Esophagus muscularis mucosa (tissue), 4 donors: Measurements from ENCODE around the gene CDC25B. TPM values are rescaled to one million over a fixed set of nuclear protein-coding genes. Genes with fewer than 3 reads are reported as not detected.

ENCODE experiments used
- DNase-seq: peaks from one replicate; pipeline ENCODE4 v3.0.0-alpha.2; 2017; ENCODE audit errors: extremely low spot score
- H3K27ac ChIP-seq, 4 donors: fragments of 200-600 bp; sonication (generic); replicated peaks in 1 of 4; 1 replicate in 3 of 4; 2 replicates in 1 of 4; pipeline ENCODE4 v1.5.1; 2016 to 2019; ENCODE audit warnings: mild to moderate bottlenecking in 1 of 4
- H3K27me3 ChIP-seq, 4 donors: fragments of 200-600 bp; sonication (generic); one replicate each; pipeline versions ENCODE4 v1.5.1 to v1.6.0; 2016 to 2019
- H3K36me3 ChIP-seq, 4 donors: fragments of 200-600 bp; sonication (generic); one replicate each; pipeline ENCODE4 v1.5.1; 2016 to 2019
- H3K4me1 ChIP-seq, 4 donors: fragments of 200-600 bp; sonication (generic); one replicate each; pipeline ENCODE4 v1.5.1; 2016 to 2019
- H3K4me3 ChIP-seq, 4 donors: fragments of 200-600 bp; sonication (generic); 1 replicate in 2 of 4; 2 replicates in 2 of 4; pipeline ENCODE4 v1.5.1; 2016 to 2019; ENCODE audit warnings: mild to moderate bottlenecking in 4 of 4, moderate library complexity in 1 of 4
- H3K9me3 ChIP-seq, 4 donors: fragments of 200-600 bp; sonication (generic); 1 replicate in 3 of 4; 2 replicates in 1 of 4; pipeline ENCODE4 v1.5.1; 2016 to 2019
- EP300 ChIP-seq: sonication (generic); formaldehyde crosslinking; IDR thresholded peaks from one replicate; pipeline ENCODE4 v1.6.1; 2017; ENCODE audit warnings: antibody characterized with exemption
- POLR2A ChIP-seq: fragments of 450-650 bp; IDR thresholded peaks from one replicate; pipeline ENCODE4 v1.6.1; 2017; ENCODE audit warnings: antibody characterized with exemption, moderate library complexity, mild to moderate bottlenecking, low read depth
- POLR2AphosphoS5 ChIP-seq, 2 donors: sonication (generic); formaldehyde crosslinking; IDR thresholded peaks; one replicate each; pipeline ENCODE4 v1.6.1; 2017; ENCODE audit warnings: antibody characterized with exemption in 2 of 2
- WGBS: methylation state at CpG from one replicate; pipeline ENCODE4 v1.1.5; 2018; 5-methylcytosine and 5-hydroxymethylcytosine counted together
- intact Hi-C: fragments of 100-400 bp; cut with DNase I; formaldehyde crosslinking; loops from one replicate; pipeline ENCODE4 v1.15.1; 2023
- total RNA-seq, 4 donors: library from RNA; depleted of rRNA; stranded (reverse); fragments of >200 nt; gene quantifications; one replicate each; pipeline versions ENCODE4 v1.1.0 to v1.2.1, GENCODE V29; 2016
- TF ChIP-seq, protein P1 (sequence below), 3 experiments: fragments of 200-600 bp in 2 of 3; fragments of 450-650 bp in 1 of 3; sonication (generic) in 2 of 3; IDR thresholded peaks; one replicate each; pipeline ENCODE4 v1.5.1; 2017 to 2019; ENCODE audit warnings: antibody characterized with exemption in 3 of 3, mild to moderate bottlenecking in 2 of 3, moderate library complexity in 1 of 3

The CDC25B gene
- total RNA-seq, 4 donors from 2014 or later, result 29.9 to 43.1 (median 35.6) TPM

DNA sequence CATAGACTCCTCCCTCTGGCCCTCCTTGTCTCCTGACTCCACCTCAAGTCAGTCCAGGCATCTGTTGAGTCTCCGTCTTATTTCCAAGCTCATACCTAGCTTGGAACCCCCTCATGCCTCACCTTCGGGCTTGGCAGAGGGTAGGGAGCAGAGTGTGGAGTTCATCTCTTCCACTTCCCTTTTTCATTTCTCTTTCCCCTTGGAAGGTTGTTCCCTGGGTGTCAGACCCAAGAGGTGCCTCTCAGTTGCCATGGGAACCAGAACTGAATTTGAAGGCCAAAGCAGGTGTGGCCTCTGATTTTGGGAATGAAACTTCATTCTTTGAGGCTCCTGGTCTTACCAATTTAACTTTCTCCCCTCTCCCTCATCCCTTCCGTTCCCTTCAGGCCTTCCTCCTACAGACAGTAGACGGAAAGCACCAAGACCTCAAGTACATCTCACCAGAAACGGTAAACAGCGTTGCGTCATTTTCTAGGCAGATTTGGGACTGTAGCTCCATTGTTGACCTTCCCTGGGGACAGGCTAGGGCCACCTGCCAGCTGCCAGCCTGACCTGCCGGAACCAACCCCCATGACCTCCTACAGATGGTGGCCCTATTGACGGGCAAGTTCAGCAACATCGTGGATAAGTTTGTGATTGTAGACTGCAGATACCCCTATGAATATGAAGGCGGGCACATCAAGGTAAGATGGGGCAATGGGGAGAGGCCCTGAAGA lies 6.6 kb downstream of the CDC25B start:
- intact Hi-C loops, result no loop called here
- DNase-seq, result no peak
- no peak overlapping the region for H3K4me3 ChIP-seq
- H3K27me3 ChIP-seq, result no peaks in the 10 kb centered on the region
- TF ChIP-seq EP300 (no peak), POLR2A (no peak), POLR2AphosphoS5 (IDR thresholded peaks at IDR 0.05) (no peak)
- TF ChIP-seq, protein P1, sequence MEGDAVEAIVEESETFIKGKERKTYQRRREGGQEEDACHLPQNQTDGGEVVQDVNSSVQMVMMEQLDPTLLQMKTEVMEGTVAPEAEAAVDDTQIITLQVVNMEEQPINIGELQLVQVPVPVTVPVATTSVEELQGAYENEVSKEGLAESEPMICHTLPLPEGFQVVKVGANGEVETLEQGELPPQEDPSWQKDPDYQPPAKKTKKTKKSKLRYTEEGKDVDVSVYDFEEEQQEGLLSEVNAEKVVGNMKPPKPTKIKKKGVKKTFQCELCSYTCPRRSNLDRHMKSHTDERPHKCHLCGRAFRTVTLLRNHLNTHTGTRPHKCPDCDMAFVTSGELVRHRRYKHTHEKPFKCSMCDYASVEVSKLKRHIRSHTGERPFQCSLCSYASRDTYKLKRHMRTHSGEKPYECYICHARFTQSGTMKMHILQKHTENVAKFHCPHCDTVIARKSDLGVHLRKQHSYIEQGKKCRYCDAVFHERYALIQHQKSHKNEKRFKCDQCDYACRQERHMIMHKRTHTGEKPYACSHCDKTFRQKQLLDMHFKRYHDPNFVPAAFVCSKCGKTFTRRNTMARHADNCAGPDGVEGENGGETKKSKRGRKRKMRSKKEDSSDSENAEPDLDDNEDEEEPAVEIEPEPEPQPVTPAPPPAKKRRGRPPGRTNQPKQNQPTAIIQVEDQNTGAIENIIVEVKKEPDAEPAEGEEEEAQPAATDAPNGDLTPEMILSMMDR (IDR thresholded peaks at IDR 0.05), result no peak
- peaks cover 28 to 77% (median 67%) of the 10 kb centered on the region in 4 donors for H3K4me1 ChIP-seq
- 82% methylated on average over 11 of the region's 11 CpGs for WGBS
- H3K36me3 ChIP-seq, result peaks cover 46 to 79% (median 61%) of the 10 kb centered on the region in 4 donors
- H3K9me3 ChIP-seq, result peaks cover 0 to 5% (median 0%) of the 10 kb centered on the region in 4 donors
- H3K27ac ChIP-seq, result peak overlapping the region in 3 of 4 donors; percentile 5 to 96 (median 23)

DNA sequence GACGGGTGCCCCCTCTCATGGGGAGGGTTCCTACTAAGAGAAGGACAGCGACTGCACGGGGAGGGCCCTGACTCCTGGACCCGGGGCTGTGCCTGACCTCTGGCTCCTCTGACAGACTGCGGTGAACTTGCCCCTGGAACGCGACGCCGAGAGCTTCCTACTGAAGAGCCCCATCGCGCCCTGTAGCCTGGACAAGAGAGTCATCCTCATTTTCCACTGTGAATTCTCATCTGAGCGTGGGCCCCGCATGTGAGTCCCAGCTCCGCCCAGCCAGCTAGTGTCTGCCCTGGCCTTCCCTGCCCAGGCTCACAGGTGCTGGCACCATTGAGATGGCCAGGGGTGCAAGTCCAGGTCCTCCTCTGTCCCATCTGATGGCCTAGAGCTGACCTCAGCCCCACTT lies 7.2 kb downstream of the CDC25B start:
- DNase-seq, result no peak
- intact Hi-C loops, result no loop called here
- no peaks in the 10 kb centered on the region for H3K27me3 ChIP-seq
- no peak overlapping the region for H3K4me3 ChIP-seq
- peaks cover 34 to 77% (median 67%) of the 10 kb centered on the region in 4 donors for H3K4me1 ChIP-seq
- H3K36me3 ChIP-seq, result peaks cover 46 to 75% (median 60%) of the 10 kb centered on the region in 4 donors
- TF ChIP-seq, protein P1 (IDR thresholded peaks at IDR 0.05), result no peak
- peak overlapping the region in 2 of 4 donors; percentile 5 to 96 for H3K27ac ChIP-seq
- WGBS, result 89% methylated on average over 14 of the region's 14 CpGs
- H3K9me3 ChIP-seq, result peaks cover 0 to 5% (median 0%) of the 10 kb centered on the region in 4 donors

DNA sequence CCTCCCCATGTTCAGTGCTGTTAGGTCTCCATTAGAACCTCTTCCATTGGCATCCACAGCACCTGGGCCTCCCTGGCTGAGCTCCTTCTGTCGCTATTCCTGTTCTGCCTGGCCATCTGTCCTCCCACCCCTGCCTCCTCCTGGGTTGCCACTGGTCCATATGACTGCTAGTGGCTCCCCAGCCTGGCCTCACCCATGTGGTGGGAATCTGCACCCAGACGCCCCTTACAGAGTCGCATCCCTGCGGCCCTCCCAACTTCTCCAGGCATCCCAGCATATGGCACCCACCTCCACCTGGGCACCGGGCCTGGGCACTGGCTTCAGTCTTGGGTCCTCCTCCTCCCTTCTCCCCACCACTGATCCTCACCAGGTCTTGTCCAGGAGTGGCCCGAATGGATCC lies 7.7 kb downstream of the CDC25B start:
- TF ChIP-seq EP300 (no peak), POLR2A (no peak)
- TF ChIP-seq, protein P1 (IDR thresholded peaks at IDR 0.05), result no peak
- WGBS, result 80% methylated on average over 3 of the region's 6 CpGs
- Histone ChIP-seq H3K36me3 (peaks cover 46 to 70% (median 58%) of the 10 kb centered on the region in 4 donors), H3K9me3 (peaks cover 0 to 5% (median 0%) of the 10 kb centered on the region in 4 donors), H3K27ac (peak overlapping the region in 3 of 4 donors; percentile 89 to 97 (median 96)), H3K27me3 (no peaks in the 10 kb centered on the region), H3K4me1 (peaks cover 39 to 76% (median 67%) of the 10 kb centered on the region in 4 donors), H3K4me3 (no peak overlapping the region)
- DNase-seq, result no peak
- intact Hi-C loops, result no loop called here

DNA sequence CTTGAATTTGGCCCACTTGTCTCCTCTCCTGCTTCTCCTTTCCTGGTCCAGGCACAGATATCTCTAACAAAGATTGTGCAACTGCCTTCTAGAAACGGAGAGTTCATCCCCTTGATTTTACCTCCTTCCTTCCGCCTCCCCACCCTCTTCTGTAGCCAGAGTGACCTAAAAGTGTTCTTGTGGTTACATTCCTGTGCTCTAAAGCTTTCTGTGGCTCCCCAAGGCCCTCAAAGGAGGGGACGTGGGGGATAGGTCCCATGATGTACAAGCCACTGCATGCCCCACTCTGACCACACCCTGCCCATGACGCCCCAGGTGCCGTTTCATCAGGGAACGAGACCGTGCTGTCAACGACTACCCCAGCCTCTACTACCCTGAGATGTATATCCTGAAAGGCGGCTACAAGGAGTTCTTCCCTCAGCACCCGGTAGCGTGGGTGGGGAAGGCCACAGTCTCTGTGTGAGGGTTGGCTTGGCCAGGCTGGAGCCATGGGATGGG lies 8.2 kb downstream of the CDC25B start:
- intact Hi-C loops, result no loop called here
- Histone ChIP-seq H3K36me3 (peaks cover 46 to 65% (median 55%) of the 10 kb centered on the region in 4 donors), H3K27me3 (no peaks in the 10 kb centered on the region), H3K4me3 (no peak overlapping the region), H3K4me1 (peaks cover 40 to 74% (median 66%) of the 10 kb centered on the region in 4 donors), H3K27ac (peak overlapping the region; percentile 89 to 97 (median 94)), H3K9me3 (peaks cover 0 to 5% (median 0%) of the 10 kb centered on the region in 4 donors)
- TF ChIP-seq EP300, result no peak
- no peak for TF ChIP-seq POLR2AphosphoS5 (IDR thresholded peaks at IDR 0.05)
- DNase-seq, result no peak
- WGBS, result 82% methylated on average over 9 of the region's 11 CpGs

DNA sequence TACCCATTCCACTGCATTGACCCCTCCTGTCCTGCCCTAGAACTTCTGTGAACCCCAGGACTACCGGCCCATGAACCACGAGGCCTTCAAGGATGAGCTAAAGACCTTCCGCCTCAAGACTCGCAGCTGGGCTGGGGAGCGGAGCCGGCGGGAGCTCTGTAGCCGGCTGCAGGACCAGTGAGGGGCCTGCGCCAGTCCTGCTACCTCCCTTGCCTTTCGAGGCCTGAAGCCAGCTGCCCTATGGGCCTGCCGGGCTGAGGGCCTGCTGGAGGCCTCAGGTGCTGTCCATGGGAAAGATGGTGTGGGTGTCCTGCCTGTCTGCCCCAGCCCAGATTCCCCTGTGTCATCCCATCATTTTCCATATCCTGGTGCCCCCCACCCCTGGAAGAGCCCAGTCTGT lies 8.7 kb downstream of the CDC25B start:
- intact Hi-C loops, result no loop called here
- Histone ChIP-seq H3K9me3 (peaks cover 0 to 5% (median 0%) of the 10 kb centered on the region in 4 donors), H3K27me3 (no peaks in the 10 kb centered on the region), H3K4me3 (no peak overlapping the region), H3K36me3 (peaks cover 46 to 63% (median 54%) of the 10 kb centered on the region in 4 donors), H3K4me1 (peaks cover 40 to 72% (median 65%) of the 10 kb centered on the region in 4 donors), H3K27ac (peak overlapping the region; percentile 89 to 97 (median 94))
- no peak for DNase-seq
- TF ChIP-seq POLR2A, result no peak
- TF ChIP-seq POLR2AphosphoS5 (IDR thresholded peaks at IDR 0.05), result no peak
- TF ChIP-seq, protein P1 (IDR thresholded peaks at IDR 0.05), result no peak
- no peak for TF ChIP-seq EP300
- 94% methylated on average over 9 of the region's 11 CpGs for WGBS
